Activated CD4-positive, alpha-beta T cell treated with anti-CD3 and anti-CD28 coated beads for 4 hours (primary cell): Measurements from ENCODE around the gene GFY.

ENCODE experiments used
- DNase-seq, 2 donors: peaks; one replicate each; pipeline ENCODE4 v3.0.0-alpha.2; 2020

Gene GFY

GRCh38 chr19:49425178-49425577 lies at the start of gene GFY:
Gene GFY, plus strand, starts transcription at chr19:49425388. Its CDS starts 1,043 bp downstream, at chr19:49426431.
- no peak for DNase-seq

DNA sequence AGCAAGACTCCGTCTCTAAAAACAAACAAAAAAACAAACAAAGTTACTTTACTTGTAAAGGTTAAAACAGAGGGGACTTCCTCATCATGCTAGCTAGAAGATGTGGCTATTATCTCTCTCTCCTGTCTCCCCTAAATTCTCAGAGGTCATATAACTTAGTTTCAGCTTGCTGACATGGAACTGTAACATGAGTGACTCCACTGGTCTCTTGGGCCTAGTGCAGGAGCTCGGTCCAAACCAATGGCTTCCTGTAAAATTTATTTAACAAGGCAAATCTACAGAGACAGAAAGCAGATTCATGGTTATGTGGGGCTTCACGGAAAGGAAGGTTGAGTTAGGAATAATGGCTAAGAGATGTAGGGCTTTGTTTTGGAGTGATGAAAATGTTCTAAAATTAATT lies 46.7 kb upstream of the GFY start:
- DNase-seq = no peak

DNA sequence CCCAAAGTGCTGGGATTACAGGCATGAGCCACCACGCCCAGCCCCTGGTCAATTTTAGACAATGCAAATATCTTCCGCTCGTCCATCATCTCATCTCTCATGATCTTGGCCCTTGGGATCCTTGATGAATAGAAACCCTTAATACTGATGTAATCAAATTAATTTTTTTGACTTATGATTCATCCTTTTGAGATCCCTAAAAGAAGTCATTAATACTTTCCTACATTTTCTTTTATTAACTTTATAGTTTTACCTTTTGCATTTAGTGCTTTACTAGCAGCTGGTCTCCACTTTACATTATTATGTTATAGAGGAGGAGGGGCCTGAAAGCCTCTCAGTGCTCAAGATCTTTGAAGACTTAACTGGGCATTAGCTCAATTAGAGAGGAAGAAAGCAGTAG lies 44.8 kb upstream of the GFY start:
- DNase-seq = no peak

DNA sequence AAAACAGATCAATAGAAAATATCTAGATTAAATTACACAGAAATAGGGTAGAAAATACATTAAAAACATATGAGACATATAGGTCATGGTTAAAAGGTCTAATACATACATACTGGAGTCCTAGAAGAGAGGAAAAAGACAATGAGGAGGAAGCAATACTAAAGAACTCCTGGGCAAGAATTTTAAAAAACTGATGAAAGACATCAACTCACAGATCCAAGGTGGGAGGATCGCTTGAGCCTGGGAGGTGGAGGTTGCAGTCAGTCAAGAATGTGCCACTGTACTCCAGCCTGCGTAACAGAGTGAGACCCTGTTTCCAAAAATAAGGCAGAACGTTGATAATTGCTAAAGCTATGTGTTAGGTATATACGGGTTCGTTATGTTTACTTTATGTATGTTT lies 42.5 kb upstream of the GFY start:
- no peak for DNase-seq

- DNase-seq = no peak
Observed at GRCh38 chr19:49383599-49383998, 41.6 kb upstream of the GFY start.

DNA sequence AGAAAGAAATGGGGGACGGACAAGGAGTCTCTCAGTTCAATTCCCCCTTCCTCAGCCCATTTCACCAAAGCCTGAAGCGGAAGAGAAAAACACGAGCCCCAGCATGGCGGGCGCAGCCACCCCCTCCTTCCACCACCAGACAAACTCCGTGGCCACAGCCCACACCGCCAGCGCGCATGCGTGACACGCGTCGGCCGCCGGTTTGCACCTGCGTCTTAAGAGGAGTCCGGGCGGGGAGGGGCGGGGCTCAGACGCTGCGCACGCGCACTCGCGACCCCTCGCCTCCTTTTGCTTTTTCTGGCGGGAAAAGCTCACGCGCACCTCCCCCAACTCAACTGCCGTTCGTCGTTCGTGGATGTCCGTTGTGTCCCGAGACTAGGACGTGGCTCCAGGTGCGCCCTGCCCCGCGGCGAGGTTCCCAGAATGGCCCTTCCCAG lies 37.2 kb upstream of the GFY start, which contains the start of gene KASH5:
Gene KASH5 (plus strand): TSS at position 314 of the 437 bp plus-strand sequence. CDS start 2,635 bp downstream, outside the sequence.
- peak; percentile 80 for DNase-seq

- no peak for DNase-seq
Observed at GRCh38 chr19:49389406-49389805, 35.8 kb upstream of the GFY start.

- no peak for DNase-seq
Observed at GRCh38 chr19:49390131-49390928, 34.9 kb upstream of the GFY start.

DNA sequence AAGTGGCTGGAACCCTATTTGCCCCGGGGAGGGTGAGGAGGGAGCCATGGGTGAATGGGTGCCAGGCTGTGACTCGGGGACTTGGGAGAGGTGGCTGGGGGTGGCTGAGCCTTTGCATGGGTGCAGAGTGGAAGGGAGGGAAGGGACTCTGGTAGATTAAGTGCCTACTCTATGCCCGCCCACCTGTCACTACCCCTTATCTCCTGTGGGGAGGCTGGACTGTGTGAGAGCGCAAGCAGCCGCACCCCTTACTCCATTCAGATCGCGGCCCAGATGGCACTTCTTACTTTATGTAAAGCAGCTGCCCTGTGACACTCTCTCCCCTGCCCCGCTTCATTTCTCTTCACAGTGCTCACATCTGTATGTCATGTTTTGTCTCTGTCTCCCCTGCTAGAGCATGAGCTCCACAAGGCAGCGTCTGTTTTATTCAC lies 34.2 kb upstream of the GFY start:
- DNase-seq = no peak

DNA sequence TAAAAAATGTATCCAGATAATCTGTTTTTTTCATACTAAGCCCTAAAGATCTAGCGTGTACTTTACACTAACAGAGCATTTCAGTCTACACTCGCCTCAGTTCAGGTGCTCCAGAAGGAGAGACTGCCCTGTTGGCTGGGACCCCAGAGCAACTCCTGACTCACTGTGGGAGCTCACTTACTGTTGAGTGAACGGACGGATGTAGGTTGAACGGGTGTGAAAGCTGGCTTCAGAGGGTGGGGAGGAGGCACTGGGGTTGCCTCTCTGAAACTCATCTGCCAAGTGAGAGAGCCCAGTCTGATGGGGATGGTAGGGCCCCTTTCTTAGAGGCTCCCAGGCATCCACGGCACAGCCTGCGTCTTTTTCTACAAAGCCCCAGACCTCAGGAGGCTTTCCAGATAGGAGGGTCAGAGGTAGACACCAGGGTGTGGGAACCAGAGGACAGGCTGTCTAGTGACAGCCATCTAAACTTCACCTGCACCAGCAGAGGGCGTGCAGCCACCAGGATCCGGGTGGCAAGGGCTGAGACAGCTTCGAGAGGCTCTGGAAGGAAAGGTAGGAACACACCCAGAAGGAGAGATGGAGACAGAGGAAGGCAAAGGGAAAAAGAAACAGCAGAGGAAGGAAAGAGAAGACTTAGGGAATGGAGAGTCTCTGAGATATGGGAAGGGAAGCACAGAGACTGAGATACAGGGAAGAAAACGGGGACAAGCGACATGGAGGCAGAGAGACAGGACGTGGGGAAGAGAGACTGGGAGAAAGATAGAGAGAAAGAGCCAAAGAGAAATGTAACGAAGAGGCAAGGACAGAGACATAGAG lies 33.4 kb upstream of the GFY start:
- DNase-seq = peak; percentile 78 to 79

GRCh38 chr19:49393881-49394280 lies 31.3 kb upstream of the GFY start:
- no peak for DNase-seq

DNA sequence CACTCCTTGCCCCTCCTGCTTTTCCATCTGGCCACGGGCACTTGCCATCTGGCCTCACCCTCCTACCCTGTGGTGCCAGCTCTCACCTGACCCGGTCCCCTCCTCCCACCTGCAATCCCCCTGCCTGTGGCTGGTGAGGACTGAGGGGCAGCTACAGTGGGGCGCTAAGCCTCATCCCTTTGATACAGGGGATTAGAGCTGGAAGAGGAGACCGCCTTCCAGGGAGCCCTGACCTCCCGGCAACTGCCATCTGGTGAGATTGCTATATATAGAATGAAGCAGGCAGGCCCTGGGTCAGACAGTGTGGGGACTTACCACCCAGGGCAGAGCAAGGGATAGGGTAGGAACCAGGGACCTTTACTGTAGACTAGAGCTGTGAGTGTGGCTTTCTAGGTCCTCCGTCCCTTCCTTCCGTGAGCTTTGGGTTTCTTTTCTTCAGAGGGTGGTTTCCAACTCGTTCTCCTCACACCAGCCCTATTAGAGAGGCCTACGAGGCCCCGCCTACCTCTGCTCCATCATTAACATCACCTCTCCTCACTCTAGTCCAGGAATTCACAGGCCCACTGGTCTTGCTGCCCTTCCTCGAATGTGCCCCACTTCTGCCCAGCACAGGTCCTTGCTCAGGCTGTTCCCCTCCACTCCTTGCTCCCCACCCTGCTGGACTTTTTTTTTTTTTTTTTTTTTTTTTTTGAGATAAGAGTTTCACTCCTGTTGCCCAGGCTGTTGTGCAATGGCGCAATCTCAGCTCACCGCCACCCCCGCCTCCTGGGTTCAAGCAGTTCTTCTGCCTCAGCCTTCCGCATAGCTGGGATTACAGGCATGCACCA lies 29.4 kb upstream of the GFY start:
- no peak for DNase-seq

- no peak for DNase-seq
Observed at GRCh38 chr19:49396738-49397505, 28.3 kb upstream of the GFY start.

GRCh38 chr19:49398001-49398615 lies 27.1 kb upstream of the GFY start:
- no peak for DNase-seq

GRCh38 chr19:49398931-49399330 lies 26.3 kb upstream of the GFY start:
- DNase-seq = no peak

GRCh38 chr19:49400029-49400428 lies 25.2 kb upstream of the GFY start:
- DNase-seq = no peak

GRCh38 chr19:49403404-49404187 lies 21.6 kb upstream of the GFY start:
- no peak for DNase-seq

DNA sequence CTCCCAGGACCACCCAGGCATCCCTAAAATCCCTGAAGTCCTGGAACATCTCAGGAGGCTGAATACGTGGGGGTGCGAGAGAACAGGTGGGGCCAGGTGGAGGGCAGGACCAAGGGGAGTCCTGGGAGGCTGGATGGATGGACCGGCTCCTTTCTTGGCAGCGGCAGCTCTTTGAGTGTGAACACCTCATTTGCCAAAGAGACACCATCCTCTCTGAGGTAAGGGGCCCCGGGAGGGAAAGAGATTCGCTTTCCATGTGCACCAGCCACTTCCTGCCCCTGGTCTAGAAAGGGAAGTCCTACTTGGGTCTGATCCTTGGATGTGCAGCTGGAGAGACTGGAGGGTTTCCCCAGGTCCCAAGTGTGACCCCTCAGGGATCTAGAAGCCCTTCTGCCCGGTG lies 18.1 kb upstream of the GFY start:
- DNase-seq = no peak

DNA sequence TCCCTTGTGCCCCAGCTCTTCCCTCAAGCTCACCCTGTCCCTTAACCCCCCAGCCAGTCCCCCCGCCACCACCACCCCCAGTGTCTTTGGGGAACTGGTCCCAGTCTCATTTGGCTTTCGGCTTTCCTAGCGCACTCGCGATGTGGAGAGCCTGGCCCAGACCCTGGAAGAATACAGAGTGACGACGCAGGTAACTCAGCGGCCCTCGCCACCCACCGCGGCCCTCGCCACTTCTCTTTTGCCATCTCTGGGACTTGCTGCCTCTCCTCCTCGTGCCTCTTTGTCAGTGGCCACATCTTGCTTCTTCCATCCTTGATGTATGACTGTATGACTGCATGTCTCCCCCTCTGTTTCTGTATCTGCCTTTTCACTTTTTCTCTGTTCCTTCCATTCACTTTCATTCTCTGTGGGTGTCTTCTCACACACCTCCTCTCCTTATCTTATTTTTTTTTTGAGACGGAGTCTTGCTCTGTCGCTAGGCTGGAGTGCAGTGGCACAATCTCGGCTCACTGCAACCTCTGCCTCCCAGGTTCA lies 17.6 kb upstream of the GFY start:
- DNase-seq = no peak

- DNase-seq = no peak
Observed at GRCh38 chr19:49408816-49409440, 16.3 kb upstream of the GFY start.
